Adrenal gland (tissue), 5 donors: Measurements from ENCODE around the gene LRRC37A2.
"Not testable (repeated sequence)": the region's sequence is repeated elsewhere in the genome, so short reads cannot be mapped to it uniquely, and the experiment has no call there.

Source experiments
- CTCF ChIP-seq, 6 experiments: fragments of 450-650 bp in 4 of 6; fragments of 200-600 bp in 2 of 6; sonication (generic) in 1 of 6; IDR thresholded peaks; 1 replicate in 5 of 6; 2 replicates in 1 of 6; pipeline versions ENCODE4 v1.5.1 to v1.8.0; 2016 to 2021; ENCODE audit warnings: antibody characterized with exemption in 6 of 6, mild to moderate bottlenecking in 2 of 6, moderate library complexity in 1 of 6
- POLR2A ChIP-seq, 2 donors: fragments of 450-650 bp; IDR thresholded peaks; one replicate each; pipeline ENCODE4 v1.6.1; 2017; ENCODE audit warnings: antibody characterized with exemption in 2 of 2, mild to moderate bottlenecking in 2 of 2, moderate library complexity in 1 of 2
- donor health status: DM: no; HTN: no; CAD: no.

- TF ChIP-seq CTCF, POLR2A (IDR thresholded peaks at IDR 0.05): not testable (repeated sequence)
These were observed 79.1 kb downstream of the LRRC37A2 start for GRCh38 chr17:46591332-46591731.
